GM18867 (cell line): ENCODE results near the gene BTBD6.
"Not testable (repeated sequence)": the region's sequence is repeated elsewhere in the genome, so short reads cannot be mapped to it uniquely, and the experiment has no call there.

Source experiments
- ATAC-seq: cut with Tn5 transposase; IDR thresholded peaks from one replicate; pipeline ENCODE4 v1.9.1; 2021; ENCODE audit warnings: mild to moderate bottlenecking, moderate library complexity; ENCODE audit not compliant: unreplicated experiment

Gene BTBD6

DNA sequence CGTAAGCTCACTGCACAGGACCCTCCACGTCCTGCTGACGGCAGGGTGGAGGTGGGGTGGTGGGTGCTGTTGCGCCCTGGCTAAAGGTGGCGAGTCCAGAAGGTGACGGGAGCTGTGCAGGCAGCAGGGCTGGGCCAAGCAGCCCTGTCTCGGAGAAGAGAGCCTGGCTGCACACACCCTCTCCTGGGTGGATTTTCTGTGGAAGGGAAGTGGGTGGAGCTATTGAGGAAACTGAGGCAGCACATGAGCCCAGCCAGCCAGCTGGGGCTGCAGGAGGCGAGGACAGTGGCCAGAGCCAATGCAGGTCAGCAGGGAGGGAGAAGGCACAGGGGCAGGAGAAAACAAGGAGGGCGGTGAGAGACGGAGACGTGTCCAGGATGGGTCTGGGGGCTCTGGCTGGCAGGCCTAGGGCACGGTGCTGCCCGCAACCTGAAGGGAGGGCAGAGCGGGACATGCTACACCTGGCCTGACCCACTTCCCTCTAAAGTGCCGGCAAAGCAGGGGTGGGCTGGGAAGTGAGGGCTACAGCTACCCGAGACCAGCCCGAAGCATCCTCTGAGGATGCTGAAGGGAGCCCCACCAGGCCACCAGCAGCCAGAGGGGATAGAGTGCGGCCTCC, 20.5 kb downstream of the BTBD6 start:
- no peak for ATAC-seq

DNA sequence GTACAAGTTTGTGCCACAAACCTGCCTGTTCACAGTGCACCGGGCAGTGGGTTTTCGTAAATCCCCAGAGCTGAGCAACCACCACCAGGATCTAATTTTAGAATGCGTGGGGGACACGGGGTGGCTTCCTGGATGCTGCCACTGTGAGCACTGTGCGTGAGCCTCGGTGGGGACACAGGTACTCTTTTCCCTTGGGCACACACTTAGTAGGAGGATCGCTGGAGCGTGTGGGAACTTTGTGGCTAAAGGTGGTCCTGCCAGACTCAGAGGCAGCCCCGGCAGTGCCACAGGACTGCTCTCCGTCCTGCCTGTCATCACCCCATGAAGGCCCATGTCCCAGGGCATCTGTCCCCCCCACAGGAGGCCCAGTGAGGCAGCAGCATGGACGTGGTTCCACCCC, 21.1 kb downstream of the BTBD6 start:
- no peak for ATAC-seq

DNA sequence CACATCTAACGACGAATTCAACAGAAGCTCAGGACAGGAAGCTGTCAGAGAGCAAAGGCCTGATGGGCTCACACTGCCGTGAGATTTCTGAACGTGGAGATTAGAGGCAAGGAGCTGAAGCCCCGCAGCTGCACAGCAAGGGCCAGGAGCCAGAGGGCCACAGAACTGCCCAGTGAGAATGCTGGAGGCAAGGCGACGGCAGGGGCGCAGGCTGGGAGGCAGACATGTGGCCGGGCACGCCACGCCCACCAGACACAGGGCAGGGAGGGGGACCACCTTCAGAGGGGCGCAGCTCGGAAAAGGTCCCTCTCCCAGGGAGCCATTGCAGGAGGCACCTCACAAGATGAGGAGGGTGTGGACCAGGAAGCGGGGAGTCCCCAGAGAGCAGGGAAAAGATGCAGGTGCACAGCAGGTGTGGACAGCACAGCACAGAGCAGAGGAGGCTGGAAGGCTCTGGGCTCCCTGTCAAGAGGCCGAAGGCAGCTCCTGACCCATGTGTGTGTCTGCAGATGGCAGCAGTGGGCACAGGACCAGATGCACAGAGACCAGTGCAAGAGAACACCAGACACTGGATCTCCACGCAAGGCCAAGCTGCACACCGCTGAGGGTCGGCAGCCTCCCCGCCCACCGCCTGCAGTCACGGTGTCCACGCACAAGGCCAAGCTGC, 23.0 kb downstream of the BTBD6 start:
- ATAC-seq = no peak

DNA sequence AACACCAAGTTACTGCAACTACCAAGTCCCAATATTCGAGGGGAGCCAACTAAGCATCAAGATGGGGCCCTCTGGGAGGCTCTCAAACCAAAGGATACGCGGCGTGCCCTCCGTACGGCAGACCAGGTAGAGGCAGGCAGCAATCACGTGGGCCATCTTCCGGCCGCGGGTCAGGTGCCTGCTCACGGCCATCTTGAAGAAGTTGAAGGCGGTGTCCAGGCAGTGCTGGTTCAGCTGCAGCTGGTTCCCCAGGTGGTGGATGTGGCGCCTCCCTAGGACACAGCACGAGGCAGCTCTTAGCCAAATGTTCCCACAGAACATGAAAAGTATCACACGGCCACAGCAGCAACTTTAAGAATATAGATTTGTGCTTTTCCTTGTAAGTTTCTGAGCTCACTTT, 24.3 kb downstream of the BTBD6 start:
- ATAC-seq = no peak

DNA sequence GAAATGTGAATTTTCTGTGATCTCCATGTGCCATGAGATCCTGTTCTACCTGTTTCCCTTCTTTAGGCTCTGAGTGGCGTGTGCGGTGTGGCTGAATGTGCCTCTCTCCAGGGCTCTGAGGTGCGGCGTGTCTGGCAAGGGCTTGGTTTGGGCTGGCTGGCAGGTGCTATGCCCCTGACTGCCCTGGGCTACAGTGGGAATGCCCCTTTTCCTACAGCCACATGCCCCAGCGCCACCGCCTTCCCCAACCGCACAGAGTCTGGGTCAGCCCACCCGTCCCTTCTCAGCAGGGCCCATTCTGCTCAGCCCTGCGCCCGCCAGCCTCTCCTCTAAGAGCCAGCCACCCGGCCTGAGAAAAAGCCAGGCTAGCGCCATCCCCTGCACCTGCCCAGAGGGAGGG, 24.7 kb downstream of the BTBD6 start:
- no peak for ATAC-seq

DNA sequence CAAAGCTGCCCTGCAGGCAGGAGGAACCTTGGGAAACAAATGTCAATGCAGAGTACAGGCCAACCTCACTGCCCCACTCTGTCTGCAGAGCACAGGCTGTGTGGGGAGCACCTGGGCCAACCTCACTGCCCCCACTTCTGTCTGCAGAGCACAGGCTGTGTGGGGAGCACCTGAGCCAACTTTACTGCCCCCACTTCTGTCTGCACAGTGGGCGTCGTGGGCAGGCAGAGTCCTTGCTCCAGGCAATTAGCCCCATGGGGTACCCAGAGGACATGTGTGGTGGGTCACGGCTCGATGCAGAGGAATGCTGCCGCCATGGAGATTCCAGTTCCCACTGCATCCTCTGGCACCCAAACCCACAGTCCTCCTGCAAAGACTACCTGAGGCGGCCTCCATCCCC, 26.3 kb downstream of the BTBD6 start:
- ATAC-seq = no peak

DNA sequence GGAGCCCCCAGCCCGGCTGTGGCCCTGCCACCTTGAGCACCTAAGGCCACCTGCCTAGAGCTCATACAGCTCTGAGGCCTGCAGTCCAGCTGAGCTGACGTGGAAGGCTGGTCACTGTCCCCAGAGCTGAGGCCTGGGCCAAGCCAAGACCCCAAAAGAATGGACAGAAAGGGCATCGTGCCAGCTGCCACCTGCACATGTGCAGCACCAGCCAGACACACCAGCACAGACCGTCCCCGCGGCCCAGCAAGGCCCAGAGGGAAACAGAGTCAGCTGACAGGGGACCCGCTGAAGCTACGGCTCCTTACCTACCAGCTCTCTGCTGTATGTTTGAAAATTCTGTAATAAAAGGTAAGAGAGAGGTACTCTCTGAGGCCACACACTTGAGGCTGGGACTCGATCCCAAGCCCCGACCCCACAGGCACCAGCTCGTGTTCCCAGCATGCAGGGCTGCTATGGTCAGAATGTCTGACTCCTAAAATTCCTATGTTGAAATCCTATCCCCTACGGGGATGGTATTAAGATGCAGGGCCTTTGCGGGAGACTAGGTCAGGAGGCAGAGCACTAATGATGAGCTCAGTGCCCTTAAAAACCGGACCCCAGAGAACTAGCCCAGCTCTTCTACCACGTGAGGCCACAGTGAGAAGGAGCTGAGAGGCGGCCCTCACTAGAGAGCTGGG, 27.1 kb downstream of the BTBD6 start:
- ATAC-seq = no peak

DNA sequence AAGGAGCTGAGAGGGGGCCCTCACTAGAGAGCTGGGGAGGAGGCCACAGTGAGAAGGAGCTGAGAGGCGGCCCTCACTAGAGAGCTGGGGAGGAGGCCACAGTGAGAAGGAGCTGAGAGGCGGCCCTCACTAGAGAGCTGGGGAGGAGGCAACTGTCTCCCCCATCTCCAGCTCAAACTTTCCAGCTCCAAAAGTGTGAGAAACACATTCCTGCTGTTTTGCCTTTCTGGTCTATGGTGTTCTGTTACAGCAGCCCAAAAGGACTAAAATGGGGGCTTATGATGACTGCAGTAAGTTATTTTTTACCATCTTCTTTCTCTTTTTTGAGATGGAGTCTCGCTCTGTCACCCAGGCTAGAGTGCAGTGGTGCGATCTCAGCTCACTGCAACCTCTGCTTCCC, 29.1 kb downstream of the BTBD6 start:
- not testable (repeated sequence) for ATAC-seq

DNA sequence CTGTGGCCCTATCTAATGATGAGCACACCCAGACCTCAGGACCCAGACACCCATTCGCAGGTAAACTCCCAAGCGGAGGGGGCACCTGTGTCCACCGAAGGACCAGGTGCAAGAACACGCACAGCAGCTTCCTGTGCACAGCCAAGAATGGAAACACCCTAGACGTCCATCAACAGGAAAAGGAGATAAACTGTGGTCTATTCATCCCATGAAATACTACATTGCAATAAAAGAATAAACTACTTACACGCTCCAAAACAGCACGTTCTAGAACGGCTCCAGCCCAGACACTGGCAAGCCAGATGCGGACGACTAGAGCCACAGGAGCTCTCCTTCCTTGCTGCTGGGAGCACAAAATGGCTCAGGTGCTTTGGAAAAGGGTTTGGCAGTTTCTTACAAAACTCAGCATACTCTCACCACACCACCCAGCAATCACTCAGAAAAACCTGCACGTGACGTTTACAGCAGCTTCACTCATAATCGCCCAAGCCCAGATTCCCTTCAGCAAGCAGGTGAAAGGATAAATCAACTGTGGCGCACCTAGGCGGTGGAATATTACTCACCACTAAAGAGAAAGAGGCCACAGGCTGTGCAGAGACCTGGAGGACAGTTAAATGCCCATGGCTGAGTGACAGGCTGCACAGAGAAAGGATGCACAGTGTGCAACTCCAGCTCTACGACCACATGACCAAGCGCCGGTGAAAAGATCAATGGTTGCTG, 31.5 kb downstream of the BTBD6 start:
- ATAC-seq = no peak

DNA sequence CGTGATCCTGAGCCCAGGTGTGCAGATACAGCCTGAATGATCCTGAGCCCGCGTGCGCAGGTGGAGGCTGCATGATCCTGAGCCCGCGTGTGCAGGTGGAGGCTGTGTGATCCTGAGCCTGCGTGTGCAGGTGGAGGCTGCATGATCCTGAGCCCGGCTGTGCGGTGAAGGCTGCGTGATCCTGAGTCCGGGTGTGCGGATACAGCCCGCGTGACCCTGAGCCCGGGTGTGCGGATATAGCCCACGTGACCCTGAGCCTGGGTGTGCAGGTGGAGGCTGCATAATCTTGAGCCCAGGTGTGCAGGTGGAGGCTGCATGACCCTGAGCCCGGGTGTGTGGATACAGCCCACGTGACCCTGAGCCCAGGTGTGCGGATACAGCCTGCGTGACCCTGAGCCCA, 32.2 kb downstream of the BTBD6 start:
- no peak for ATAC-seq

DNA sequence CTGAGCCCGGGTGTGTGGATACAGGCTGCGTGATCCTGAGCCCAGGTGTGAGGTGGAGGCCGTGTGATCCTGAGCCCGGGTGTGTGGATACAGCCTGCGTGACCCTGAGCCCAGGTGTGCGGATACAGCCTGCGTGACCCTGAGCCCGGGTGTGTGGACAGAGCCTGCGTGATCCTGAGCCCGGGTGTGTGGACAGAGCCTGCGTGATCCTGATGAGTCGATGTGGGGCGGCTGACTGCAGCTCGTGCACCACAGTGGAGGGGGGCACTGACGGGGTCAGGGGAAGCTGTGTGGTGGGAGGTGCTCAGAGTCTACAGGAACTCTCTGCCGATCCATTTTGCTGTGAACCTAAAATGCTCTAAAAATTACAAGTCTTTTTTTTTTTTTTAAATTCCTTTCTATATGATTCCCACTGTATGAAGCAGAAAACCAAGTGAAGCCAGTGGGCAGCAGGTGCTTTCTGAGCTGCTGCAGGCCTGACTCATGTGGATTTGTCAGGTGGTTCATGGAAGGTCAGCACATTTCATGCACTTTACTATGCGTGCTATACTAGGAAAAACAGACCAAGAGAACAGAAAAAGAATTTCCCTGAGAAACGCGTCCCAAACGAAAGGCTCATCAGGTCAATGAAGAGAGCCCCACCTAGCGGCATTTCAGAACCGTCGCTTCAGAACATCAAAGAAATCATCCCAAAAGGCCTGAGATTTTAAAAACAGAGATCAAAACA, 33.2 kb downstream of the BTBD6 start:
- ATAC-seq = no peak

DNA sequence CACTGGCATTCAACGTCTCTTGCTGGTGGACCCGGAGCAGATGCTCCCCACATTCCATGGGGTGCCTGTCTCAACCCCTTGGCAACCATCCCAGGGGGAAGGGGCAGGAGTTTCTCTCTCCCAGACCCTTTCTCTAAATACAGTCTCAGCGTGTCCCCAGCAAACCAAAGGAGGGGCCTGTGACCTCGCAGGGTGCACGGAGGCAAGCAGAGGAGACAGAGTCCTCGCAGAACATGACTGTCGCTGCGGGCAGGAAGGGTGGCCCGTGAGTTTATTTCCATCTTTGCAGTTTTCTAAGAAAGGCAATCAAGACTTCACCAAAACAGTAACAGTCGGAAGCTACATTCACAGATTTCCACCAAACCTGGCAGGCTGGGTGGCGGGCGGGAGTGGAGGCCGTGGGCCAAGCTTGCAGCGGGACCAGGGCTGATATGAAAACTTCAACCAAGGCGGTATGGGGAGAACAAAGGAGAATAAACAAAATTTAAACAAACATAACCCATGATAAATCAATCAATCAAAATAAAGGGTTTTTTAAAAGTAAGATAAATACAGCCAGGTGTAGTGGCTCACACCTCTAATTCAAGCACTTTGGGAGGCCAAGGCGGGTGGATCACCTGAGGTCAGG, 33.9 kb downstream of the BTBD6 start:
- ATAC-seq = no peak

DNA sequence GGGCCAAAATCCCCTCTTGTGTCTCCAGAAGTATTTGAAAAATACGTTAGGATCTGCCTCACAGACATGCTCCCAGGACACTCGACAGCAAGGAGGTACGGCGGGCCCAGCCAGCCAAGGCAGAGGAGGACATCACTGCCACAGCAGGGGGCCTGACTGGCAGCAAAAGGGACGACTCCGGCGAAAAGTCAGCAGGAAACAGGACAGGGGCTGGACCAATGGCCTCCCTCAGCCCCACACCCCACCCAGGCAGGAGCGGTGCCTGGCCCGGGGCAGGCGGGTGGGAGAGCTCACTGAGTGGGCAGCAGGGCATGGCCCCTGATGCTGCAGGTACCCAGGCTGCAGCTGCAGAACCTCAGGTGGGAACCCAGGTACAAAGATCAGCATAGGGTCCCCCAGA, 34.7 kb downstream of the BTBD6 start:
- no peak for ATAC-seq

DNA sequence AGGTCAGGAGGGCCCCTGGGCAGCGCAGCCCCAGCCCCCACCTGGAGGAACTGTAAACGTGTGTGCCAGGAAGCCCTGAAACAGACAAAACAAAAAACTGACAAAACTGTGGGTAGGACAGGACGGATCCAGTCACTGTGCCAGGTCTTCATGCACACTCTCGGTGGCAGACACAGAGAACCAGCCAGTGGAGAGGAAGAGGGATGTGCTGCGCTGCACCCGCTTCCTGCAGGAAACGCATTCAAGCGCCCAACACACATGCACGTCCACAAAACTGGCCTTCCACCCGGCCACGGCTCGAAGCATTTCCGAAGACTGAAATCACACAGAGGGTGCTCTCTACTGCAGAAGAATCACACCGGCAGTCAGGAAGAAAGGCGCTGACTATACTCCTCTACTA, 35.6 kb downstream of the BTBD6 start:
- ATAC-seq = no peak

DNA sequence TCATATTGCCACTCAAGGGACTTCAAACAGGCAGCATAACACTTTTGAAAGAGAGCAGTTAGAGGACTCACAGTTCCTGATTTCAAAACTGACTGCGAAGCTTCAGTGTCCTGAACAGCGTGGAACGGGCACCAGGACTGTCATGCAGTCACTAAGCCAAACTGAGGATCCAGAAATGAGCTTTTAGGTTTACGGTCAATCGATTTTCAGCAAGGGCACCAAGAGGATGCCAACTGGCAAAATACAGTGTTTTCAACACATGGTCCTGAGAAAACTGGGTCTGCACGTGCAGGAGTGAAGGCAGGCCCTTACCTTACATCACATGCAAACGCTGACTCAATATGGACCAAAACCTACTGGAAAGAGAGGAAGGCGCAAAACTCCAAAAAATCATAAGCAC, 36.8 kb downstream of the BTBD6 start:
- no peak for ATAC-seq

DNA sequence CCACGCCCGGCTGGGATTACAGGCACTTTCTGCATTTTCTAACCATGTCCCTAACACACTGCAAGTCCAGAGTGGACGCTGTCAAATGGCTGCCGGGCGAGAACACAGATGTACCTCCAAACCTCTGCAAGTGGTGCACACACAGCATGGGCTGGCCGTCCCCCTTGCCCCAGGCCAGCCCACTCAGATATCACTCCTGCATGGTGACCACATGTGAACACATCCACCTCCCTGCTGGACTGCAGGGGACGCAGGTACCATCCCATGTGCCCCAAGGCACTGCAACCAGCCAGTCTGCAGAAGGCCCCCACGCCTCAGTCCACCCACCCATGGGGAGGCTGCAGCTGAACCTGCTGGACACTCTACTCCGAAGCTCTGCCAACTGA, 38.4 kb downstream of the BTBD6 start:
- ATAC-seq = no peak

DNA sequence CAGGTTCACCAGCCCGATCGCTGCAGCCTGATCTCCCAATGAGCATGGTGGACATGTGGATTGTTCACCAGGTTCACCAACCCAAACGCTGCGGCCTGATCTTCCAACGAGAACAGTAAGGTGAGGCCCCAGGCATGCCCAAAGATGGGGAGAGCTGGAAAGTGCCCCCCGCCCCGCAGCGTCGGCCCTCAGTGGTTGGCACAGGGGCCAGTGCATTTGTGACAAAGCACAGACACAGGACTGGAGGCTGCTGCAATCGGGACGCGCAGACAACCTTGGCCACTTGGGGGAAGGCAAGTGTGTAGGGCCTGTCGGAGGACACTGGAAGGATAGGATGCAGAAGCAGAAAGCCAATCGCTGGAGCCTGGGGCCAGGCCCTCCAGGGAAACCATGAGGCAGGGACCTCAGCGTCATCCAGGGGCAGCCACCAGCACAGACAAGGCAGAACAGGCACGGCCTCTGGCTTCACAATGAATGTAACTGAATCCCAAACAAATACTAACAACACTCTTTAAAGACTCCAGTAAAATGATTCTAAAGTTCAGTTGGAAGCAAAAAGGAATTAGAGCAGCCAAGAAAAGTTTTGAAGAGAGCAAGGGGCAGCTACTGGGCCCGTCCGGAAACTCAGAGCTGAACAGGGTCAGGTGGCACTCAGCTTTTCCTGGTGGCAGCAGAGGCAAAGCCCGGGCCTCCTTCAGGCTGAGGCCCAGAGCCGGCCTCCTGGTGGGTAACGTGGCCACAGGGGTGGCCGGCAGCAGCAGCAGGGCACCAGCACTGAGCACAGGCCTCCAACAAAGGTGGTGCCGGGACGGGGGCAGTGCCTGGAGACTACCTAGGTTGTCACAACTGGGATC, 39.1 kb downstream of the BTBD6 start:
- no peak for ATAC-seq

DNA sequence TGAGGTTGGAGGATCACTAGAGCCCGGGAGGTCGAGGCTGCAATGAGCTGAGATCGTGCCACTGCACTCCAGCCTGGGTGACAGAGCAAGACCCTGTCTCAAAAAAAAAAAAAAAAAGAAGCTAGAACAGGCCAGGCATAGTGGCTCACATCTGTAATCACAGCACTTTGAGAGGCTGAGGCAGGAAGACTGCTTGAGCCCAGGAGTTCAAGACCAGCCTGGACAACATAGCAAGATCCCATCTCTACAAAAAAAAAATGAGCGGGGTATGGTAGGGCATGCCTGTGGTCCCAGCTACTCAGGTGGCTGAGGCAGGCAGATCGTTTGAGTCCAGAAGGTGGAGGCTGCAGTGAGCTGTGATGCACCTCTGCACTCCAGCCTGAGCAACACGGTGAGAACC, 40.6 kb downstream of the BTBD6 start:
- ATAC-seq = not testable (repeated sequence)

DNA sequence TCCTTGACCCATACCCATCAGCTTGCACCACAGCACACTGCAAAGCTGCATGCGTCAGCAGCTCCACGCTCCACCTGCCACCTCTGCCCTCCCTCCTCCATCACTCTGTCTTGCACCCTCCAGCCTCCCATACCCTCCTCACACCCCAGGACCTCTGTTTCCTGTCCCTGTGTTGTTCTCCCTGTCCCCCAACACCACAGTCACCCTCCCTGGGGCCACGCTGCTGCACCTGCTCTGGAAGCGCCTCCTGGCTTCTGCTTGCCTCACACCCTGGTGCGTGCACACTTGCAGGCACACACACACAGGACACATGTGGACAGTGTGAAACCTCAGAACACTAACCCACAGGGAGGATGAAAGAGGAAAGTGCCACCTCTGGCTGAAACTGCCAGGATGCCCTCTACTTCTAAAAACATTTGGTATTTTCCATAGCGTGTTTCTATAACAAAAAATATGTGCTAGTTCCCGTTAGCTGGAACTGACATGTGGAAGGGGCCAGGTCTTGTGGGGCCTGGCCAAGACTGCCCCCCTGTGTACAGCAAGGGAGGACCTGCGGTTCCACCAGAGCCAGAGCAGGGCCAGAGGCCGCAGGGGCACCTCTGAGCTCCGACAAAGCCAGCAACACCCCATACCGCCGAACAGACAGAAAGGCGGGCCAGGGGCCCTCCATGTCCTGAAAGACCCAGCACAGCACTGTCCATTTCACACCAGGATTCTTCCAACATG, 42.5 kb downstream of the BTBD6 start:
- ATAC-seq = no peak
